SKM-1 (cell line): ENCODE measurements around the gene GPR148.
"Not testable (repeated sequence)": the region's sequence is repeated elsewhere in the genome, so short reads cannot be mapped to it uniquely, and the experiment has no call there.

Experiments used
- DNase-seq: peaks from one replicate; lab custom pipeline; 2025; ENCODE audit not compliant: unreplicated experiment; lab: John Stamatoyannopoulos, UW

The GPR148 gene

GRCh38 chr2:130728549-130729316 is at the start of gene GPR148:
Gene GPR148, plus strand, starts transcription at chr2:130729070. Its CDS starts 82 bp downstream, at chr2:130729152.
- no peak for DNase-seq

GRCh38 chr2:130692041-130692770 is 36.7 kb upstream of the GPR148 start:
- DNase-seq: not testable (repeated sequence)

GRCh38 chr2:130693474-130693873 is 35.4 kb upstream of the GPR148 start:
- not testable (repeated sequence) for DNase-seq

GRCh38 chr2:130703250-130703649 is 25.6 kb upstream of the GPR148 start:
- not testable (repeated sequence) for DNase-seq

GRCh38 chr2:130714795-130715194 is 14.1 kb upstream of the GPR148 start:
- DNase-seq: not testable (repeated sequence)

GRCh38 chr2:130720036-130720435 is 8.8 kb upstream of the GPR148 start:
- DNase-seq: no peak

GRCh38 chr2:130720528-130720927 is 8.3 kb upstream of the GPR148 start:
- DNase-seq: no peak

GRCh38 chr2:130724455-130724854 is 4.4 kb upstream of the GPR148 start:
- DNase-seq: no peak

- DNase-seq: no peak
Measured at GRCh38 chr2:130726614-130727180, 2.2 kb upstream of the GPR148 start.

GRCh38 chr2:130727286-130727924 is 1.5 kb upstream of the GPR148 start:
- DNase-seq: peak; percentile 61

GRCh38 chr2:130728007-130728454 is 839 bp upstream of the GPR148 start:
- DNase-seq: no peak

- no peak for DNase-seq
Measured at GRCh38 chr2:130729322-130730299, 741 bp downstream of the GPR148 start.

GRCh38 chr2:130732257-130732656 is 3.4 kb downstream of the GPR148 start:
- not testable (repeated sequence) for DNase-seq

- DNase-seq: no peak
Measured at GRCh38 chr2:130735200-130735599, 6.3 kb downstream of the GPR148 start.

GRCh38 chr2:130736487-130736886 is 7.6 kb downstream of the GPR148 start:
- DNase-seq: no peak

GRCh38 chr2:130737592-130737991 is 8.7 kb downstream of the GPR148 start:
- no peak for DNase-seq

- no peak for DNase-seq
Measured at GRCh38 chr2:130740671-130741070, 11.8 kb downstream of the GPR148 start.

GRCh38 chr2:130743278-130743677 is 14.4 kb downstream of the GPR148 start:
- no peak for DNase-seq

- no peak for DNase-seq
Measured at GRCh38 chr2:130744287-130745117, 15.6 kb downstream of the GPR148 start.
